NCI-H187 treated with DMSO at 0.1 percent for 48 hours (cell line): Measurements from ENCODE around the gene EGFR.

Experiments used
- DNase-seq: peaks from one replicate; lab custom pipeline; 2025; lab: John Stamatoyannopoulos, UW

Gene EGFR

GRCh38 chr7:55190511-55191160 lies 171.8 kb downstream of the EGFR start:
- no peak for DNase-seq

- DNase-seq: no peak
Measured at GRCh38 chr7:55191161-55191925, 172.5 kb downstream of the EGFR start.

- DNase-seq: no peak
Measured at GRCh38 chr7:55191926-55192692, 173.3 kb downstream of the EGFR start.

GRCh38 chr7:55192723-55193122 lies 173.9 kb downstream of the EGFR start:
- DNase-seq: no peak

GRCh38 chr7:55193245-55193644 lies 174.4 kb downstream of the EGFR start:
- no peak for DNase-seq

- DNase-seq: no peak
Measured at GRCh38 chr7:55194522-55194921, 175.7 kb downstream of the EGFR start.

- DNase-seq: no peak
Measured at GRCh38 chr7:55198634-55199392, 180.0 kb downstream of the EGFR start.

GRCh38 chr7:55199418-55199817 lies 180.6 kb downstream of the EGFR start:
- DNase-seq: no peak

- no peak for DNase-seq
Measured at GRCh38 chr7:55200441-55200840, 181.6 kb downstream of the EGFR start.

- no peak for DNase-seq
Measured at GRCh38 chr7:55202150-55202913, 183.5 kb downstream of the EGFR start.

- no peak for DNase-seq
Measured at GRCh38 chr7:55203300-55203699, 184.5 kb downstream of the EGFR start.

- DNase-seq: no peak
Measured at GRCh38 chr7:55205124-55205955, 186.5 kb downstream of the EGFR start.

- DNase-seq: no peak
Measured at GRCh38 chr7:55206235-55207029, 187.6 kb downstream of the EGFR start.

- no peak for DNase-seq
Measured at GRCh38 chr7:55207436-55208125, 188.8 kb downstream of the EGFR start.

- no peak for DNase-seq
Measured at GRCh38 chr7:55209366-55209765, 190.5 kb downstream of the EGFR start.

- no peak for DNase-seq
Measured at GRCh38 chr7:55210176-55210575, 191.4 kb downstream of the EGFR start.

- DNase-seq: no peak
Measured at GRCh38 chr7:55210716-55211115, 191.9 kb downstream of the EGFR start.

- no peak for DNase-seq
Measured at GRCh38 chr7:55211726-55212125, 192.9 kb downstream of the EGFR start.

GRCh38 chr7:55212176-55212575 lies 193.4 kb downstream of the EGFR start:
- DNase-seq: no peak
